GM18867 (cell line): ENCODE measurements around the gene TULP4.

Source experiments
- ATAC-seq: cut with Tn5 transposase; IDR thresholded peaks from one replicate; pipeline ENCODE4 v1.9.1; 2021; ENCODE audit warnings: mild to moderate bottlenecking, moderate library complexity; ENCODE audit not compliant: unreplicated experiment

TULP4 gene

GRCh38 chr6:158416883-158417759 lies 104.9 kb downstream of the TULP4 start:
- ATAC-seq = no peak

- no peak for ATAC-seq
Observed at GRCh38 chr6:158417760-158418098, 105.5 kb downstream of the TULP4 start.

GRCh38 chr6:158418501-158418900 lies 106.2 kb downstream of the TULP4 start:
- no peak for ATAC-seq

GRCh38 chr6:158419339-158419909 lies 107.2 kb downstream of the TULP4 start:
- no peak for ATAC-seq

GRCh38 chr6:158421381-158421780 lies 109.1 kb downstream of the TULP4 start:
- ATAC-seq = no peak

- ATAC-seq = no peak
Observed at GRCh38 chr6:158422629-158423238, 110.5 kb downstream of the TULP4 start.

GRCh38 chr6:158431036-158431435 lies 118.8 kb downstream of the TULP4 start:
- no peak for ATAC-seq

- ATAC-seq = no peak
Observed at GRCh38 chr6:158431560-158431959, 119.3 kb downstream of the TULP4 start.

GRCh38 chr6:158437571-158437970 lies 125.3 kb downstream of the TULP4 start:
- no peak for ATAC-seq

- no peak for ATAC-seq
Observed at GRCh38 chr6:158438226-158438625, 126.0 kb downstream of the TULP4 start.

GRCh38 chr6:158439255-158439654 lies 127.0 kb downstream of the TULP4 start:
- peak; percentile 94 for ATAC-seq

GRCh38 chr6:158441716-158442215 lies 129.5 kb downstream of the TULP4 start:
- no peak for ATAC-seq

GRCh38 chr6:158442306-158442705 lies 130.0 kb downstream of the TULP4 start:
- no peak for ATAC-seq

- ATAC-seq = no peak
Observed at GRCh38 chr6:158445426-158446085, 133.3 kb downstream of the TULP4 start.

- no peak for ATAC-seq
Observed at GRCh38 chr6:158448856-158449255, 136.6 kb downstream of the TULP4 start.

- no peak for ATAC-seq
Observed at GRCh38 chr6:158452191-158452590, 139.9 kb downstream of the TULP4 start.

GRCh38 chr6:158457131-158457530 lies 144.9 kb downstream of the TULP4 start:
- no peak for ATAC-seq

- no peak for ATAC-seq
Observed at GRCh38 chr6:158457616-158458278, 145.5 kb downstream of the TULP4 start.

GRCh38 chr6:158459726-158460125 lies 147.5 kb downstream of the TULP4 start:
- no peak for ATAC-seq

- ATAC-seq = no peak
Observed at GRCh38 chr6:158460602-158461169, 148.4 kb downstream of the TULP4 start.

- no peak for ATAC-seq
Observed at GRCh38 chr6:158461954-158462353, 149.7 kb downstream of the TULP4 start.
